HepG2 (cell line): ENCODE results near the gene ID3. TPM values are rescaled to one million over a fixed set of nuclear protein-coding genes. Genes with fewer than 3 reads are reported as not detected.

Experiments
- DDIT3 ChIP-seq: sonication (generic); formaldehyde crosslinking; IDR thresholded peaks from 2 replicates; pipeline ENCODE4 v1.4.0; 2020; ENCODE audit warnings: mild to moderate bottlenecking, missing genetic modification reagents
- FOXK2 ChIP-seq: fragments of 450-650 bp; IDR thresholded peaks from 2 replicates; pipeline ENCODE4 v1.6.1; 2016
- HBP1 ChIP-seq: IDR thresholded peaks from 2 replicates; pipeline ENCODE4 v1.6.1; 2016; ENCODE audit warnings: low read depth, control low read depth
- HNF4G ChIP-seq, 2 experiments: sonication (generic) in 1 of 2; formaldehyde crosslinking in 1 of 2; IDR thresholded peaks; 2 replicates each; pipeline versions ENCODE4 v1.4.0 to v1.6.1; 2011 to 2020; ENCODE audit warnings: borderline replicate concordance in 2 of 2, low read depth in 2 of 2, mild to moderate bottlenecking in 2 of 2, low read length in 1 of 2, missing genetic modification reagents in 1 of 2, moderate library complexity in 1 of 2
- JUN ChIP-seq: sonication (generic); formaldehyde crosslinking; IDR thresholded peaks from 2 replicates; pipeline ENCODE4 v1.4.0; 2020; ENCODE audit warnings: mild to moderate bottlenecking, missing genetic modification reagents
- KDM5B ChIP-seq: sonication (generic); formaldehyde crosslinking; IDR thresholded peaks from 2 replicates; pipeline ENCODE4 v1.4.0; 2020; ENCODE audit warnings: missing genetic modification reagents, mild to moderate bottlenecking, borderline replicate concordance
- PCBP1 ChIP-seq: fragments of 200-400 bp; formaldehyde crosslinking; IDR thresholded peaks from 2 replicates; pipeline ENCODE4 v1.6.1; 2017; ENCODE audit warnings: mild to moderate bottlenecking, low read depth, low read length, borderline replicate concordance
- STAT6 ChIP-seq: sonication (generic); formaldehyde crosslinking; IDR thresholded peaks from 2 replicates; pipeline ENCODE4 v1.4.0; 2020; ENCODE audit warnings: missing genetic modification reagents, mild to moderate bottlenecking, borderline replicate concordance
- TEAD3 ChIP-seq: optimal IDR thresholded peaks from 2 replicates; pipeline ENCODE3; 2016; ENCODE audit warnings: borderline replicate concordance
- ZBTB4 ChIP-seq: sonication (generic); formaldehyde crosslinking; IDR thresholded peaks from 2 replicates; pipeline ENCODE4 v1.4.0; 2020; ENCODE audit warnings: missing genetic modification reagents, mild to moderate bottlenecking, borderline replicate concordance
- ZNF350 ChIP-seq: sonication (generic); formaldehyde crosslinking; IDR thresholded peaks from 2 replicates; pipeline ENCODE4 v1.4.0; 2020; ENCODE audit warnings: mild to moderate bottlenecking, low read depth, missing genetic modification reagents, borderline replicate concordance
- ZNF382 ChIP-seq: sonication (generic); formaldehyde crosslinking; IDR thresholded peaks from 2 replicates; pipeline ENCODE4 v1.5.0; 2020; ENCODE audit warnings: missing genetic modification reagents, mild to moderate bottlenecking, borderline replicate concordance
- ZNF468 ChIP-seq: sonication (generic); formaldehyde crosslinking; IDR thresholded peaks from 2 replicates; pipeline ENCODE4 v1.8.0; 2022; ENCODE audit warnings: mild to moderate bottlenecking, moderate library complexity, missing genetic modification reagents
- ZNF576 ChIP-seq: sonication (generic); formaldehyde crosslinking; IDR thresholded peaks from 2 replicates; pipeline ENCODE4 v1.4.0; 2020; ENCODE audit warnings: mild to moderate bottlenecking, missing genetic modification reagents
- polyA plus RNA-seq, 8 experiments: library from polyadenylated mRNA; depleted of rRNA in 3 of 8; stranded (reverse) in 7 of 8; unstranded in 1 of 8; fragments of >200 nt; fragmentation: Illumina TruSeq in 4 of 8; extraction: Trizol in 4 of 8; gene quantifications; 2 replicates each; pipeline versions ENCODE4 v1.2.1 to v1.2.3, GENCODE V29; 2011 to 2016; ENCODE audit warnings: low read depth in 4 of 8, missing spikeins in 1 of 8, mixed read lengths in 1 of 8; ENCODE audit not compliant: insufficient read depth in 1 of 8
- total RNA-seq, 5 experiments: library from RNA; depleted of rRNA; stranded (reverse); fragments of >200 nt; fragmentation: Illumina TruSeq; extraction: Trizol; gene quantifications; 2 replicates each; pipeline ENCODE4 v1.2.3, GENCODE V29; 2016; ENCODE audit warnings: low read depth in 1 of 5

The ID3 gene
- total and polyA plus RNA-seq, 2 of the 13 experiments (the other 11 are each of a cell fraction or from before 2014, with no cell fraction given): 64.8 to 115 TPM

GRCh38 chr1:23530747-23531561 is 28.3 kb downstream of the ID3 start, which contains the start of gene E2F2 (continued):
- TF ChIP-seq HNF4G (IDR thresholded peaks at IDR 0.05; ENCODE audit: borderline replicate concordance, low read depth, low read length) (no peak), HNF4G (CRISPR knock-in tag; IDR thresholded peaks at IDR 0.05; ENCODE audit: borderline replicate concordance, low read depth) (no peak), STAT6 (CRISPR knock-in tag) (peak; percentile 24; the same call in 1 of the 2 replicates), DDIT3 (CRISPR knock-in tag) (no peak), ZNF468 (CRISPR knock-in tag) (no peak), ZNF382 (CRISPR knock-in tag) (no peak), PCBP1 (peak; percentile 91; the same call in 1 of the 2 replicates), ZBTB4 (CRISPR knock-in tag) (no peak), HBP1 (CRISPR knock-in tag) (no peak), KDM5B (CRISPR knock-in tag) (peak; percentile 88; the same call in 1 of the 2 replicates), FOXK2 (no peak), ZNF350 (peak; percentile 30; the same call in 1 of the 2 replicates), TEAD3 (CRISPR knock-in tag) (peak; percentile 29), JUN (CRISPR knock-in tag) (peak; percentile 64; the same call in 1 of the 2 replicates), ZNF576 (CRISPR knock-in tag) (no peak)
